ENCODE results near the gene CHAMP1. TPM values are rescaled to one million over a fixed set of nuclear protein-coding genes. Genes with fewer than 3 reads are reported as not detected.
A peak's percentile ranks its signal among the peaks of the same experiment; 100 is the strongest.
"Not testable (repeated sequence)": the region's sequence is repeated elsewhere in the genome, so short reads cannot be mapped to it uniquely, and the experiment has no call there.

The CHAMP1 gene
- total and polyA plus RNA-seq, 8 donors: 1.7 to 40.6 (median 7.7) TPM

DNA sequence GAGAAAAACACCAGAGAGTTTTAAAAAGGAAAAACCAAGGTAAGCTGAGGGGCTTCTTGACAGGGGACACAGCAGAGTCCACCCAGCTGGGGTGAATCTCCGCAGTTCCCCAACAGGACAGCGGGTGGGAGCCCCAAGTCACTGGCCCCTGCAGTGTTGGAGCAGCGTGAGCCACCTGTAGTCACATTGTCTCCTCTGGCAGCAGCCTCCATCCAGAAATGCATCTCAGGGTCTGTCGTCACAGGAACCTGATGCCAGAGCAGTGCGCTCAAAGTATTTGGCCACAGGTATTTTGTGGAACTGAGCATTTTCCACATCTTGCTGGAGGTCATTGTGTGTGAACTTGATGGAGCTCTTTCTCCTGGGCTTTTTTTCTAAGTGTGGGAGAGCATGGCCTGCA, 24.7 kb downstream of the CHAMP1 start:
- Histone ChIP-seq H3K4me1 (peaks cover 0 to 18% (median 8%) of the 10 kb centered on the region in 4 donors), H3K36me3 (no peaks in the 10 kb centered on the region), H3K27me3 (no peaks in the 10 kb centered on the region), H3K9me3 (no peaks in the 10 kb centered on the region), H3K4me3 (no peak overlapping the region), H3K27ac (no peak overlapping the region)
- DNase-seq: no peak
- intact Hi-C loops (cut with DNase I; ENCODE audit: low total_unique reads): no loop called here
- WGBS, 5 donors: 81 to 96% (median 91%) methylated on average over 5 of the region's 5 CpGs
- TF ChIP-seq, protein P1, sequence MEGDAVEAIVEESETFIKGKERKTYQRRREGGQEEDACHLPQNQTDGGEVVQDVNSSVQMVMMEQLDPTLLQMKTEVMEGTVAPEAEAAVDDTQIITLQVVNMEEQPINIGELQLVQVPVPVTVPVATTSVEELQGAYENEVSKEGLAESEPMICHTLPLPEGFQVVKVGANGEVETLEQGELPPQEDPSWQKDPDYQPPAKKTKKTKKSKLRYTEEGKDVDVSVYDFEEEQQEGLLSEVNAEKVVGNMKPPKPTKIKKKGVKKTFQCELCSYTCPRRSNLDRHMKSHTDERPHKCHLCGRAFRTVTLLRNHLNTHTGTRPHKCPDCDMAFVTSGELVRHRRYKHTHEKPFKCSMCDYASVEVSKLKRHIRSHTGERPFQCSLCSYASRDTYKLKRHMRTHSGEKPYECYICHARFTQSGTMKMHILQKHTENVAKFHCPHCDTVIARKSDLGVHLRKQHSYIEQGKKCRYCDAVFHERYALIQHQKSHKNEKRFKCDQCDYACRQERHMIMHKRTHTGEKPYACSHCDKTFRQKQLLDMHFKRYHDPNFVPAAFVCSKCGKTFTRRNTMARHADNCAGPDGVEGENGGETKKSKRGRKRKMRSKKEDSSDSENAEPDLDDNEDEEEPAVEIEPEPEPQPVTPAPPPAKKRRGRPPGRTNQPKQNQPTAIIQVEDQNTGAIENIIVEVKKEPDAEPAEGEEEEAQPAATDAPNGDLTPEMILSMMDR (IDR thresholded peaks at IDR 0.05): no peak
- no peak for TF ChIP-seq EP300 (IDR thresholded peaks at IDR 0.05)
- no peak for TF ChIP-seq POLR2AphosphoS5 (IDR thresholded peaks at IDR 0.05)
- no peak for TF ChIP-seq POLR2A (IDR thresholded peaks at IDR 0.05)

GRCh38 chr13:114339857-114340534, 25.7 kb downstream of the CHAMP1 start:
- DNase-seq: peak; percentile 53 to 64
- no peaks in the 10 kb centered on the region for H3K9me3 ChIP-seq
- TF ChIP-seq POLR2A (IDR thresholded peaks at IDR 0.05) (no peak), EP300 (IDR thresholded peaks at IDR 0.05) (no peak), POLR2AphosphoS5 (IDR thresholded peaks at IDR 0.05) (peak in 1 of 3 donors; percentile 24)
- TF ChIP-seq, protein P1 (IDR thresholded peaks at IDR 0.05): peak in 5 of 7 experiments; percentile 31 to 71 (median 57)
- no peaks in the 10 kb centered on the region for H3K36me3 ChIP-seq
- no peak overlapping the region for H3K4me3 ChIP-seq
- intact Hi-C loops (cut with DNase I; ENCODE audit: low total_unique reads): no loop called here
- H3K27me3 ChIP-seq: no peaks in the 10 kb centered on the region
- 42 to 60% (median 49%) methylated on average over 10 of the region's 10 CpGs for WGBS, 5 donors
- H3K4me1 ChIP-seq: peaks cover 0 to 16% (median 5%) of the 10 kb centered on the region in 4 donors
- no peak overlapping the region for H3K27ac ChIP-seq

DNA sequence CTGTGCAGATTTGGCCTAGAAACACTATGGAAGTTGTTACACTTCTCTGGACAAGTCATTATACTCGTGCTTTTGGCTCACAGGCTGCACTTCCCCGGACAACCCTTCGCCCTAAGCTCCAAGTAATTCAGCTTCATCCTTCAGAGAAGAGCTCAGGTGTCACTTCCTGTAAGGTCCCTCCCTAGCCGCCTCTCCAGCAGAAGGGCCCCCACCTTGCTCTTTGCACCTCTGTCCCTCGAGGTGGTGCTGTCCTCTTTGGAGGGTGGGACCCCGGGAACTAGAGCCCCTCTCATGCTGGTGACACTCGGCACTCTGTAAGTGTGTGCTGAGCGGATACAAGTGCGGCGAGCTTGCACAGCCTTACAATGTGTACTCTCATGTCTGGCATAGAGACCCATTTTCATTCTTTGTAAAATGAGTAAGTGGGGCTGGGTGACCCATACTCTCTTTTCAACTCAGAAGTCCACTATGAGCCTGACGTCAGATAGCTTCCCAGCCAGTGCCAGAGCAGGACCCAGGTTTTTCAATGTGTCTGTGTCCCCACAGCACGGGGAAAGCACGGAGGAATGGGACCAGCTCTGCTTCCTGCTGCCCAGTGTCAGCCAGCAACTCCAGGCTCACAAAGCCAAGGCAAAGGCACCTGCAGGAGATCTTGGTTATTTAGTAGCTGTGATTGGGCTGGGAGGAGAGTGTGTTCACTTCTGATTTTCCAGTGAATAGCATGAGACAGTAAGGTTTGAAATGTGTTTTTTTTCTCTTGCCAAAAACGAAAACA, 26.9 kb downstream of the CHAMP1 start:
- Histone ChIP-seq H3K4me3 (no peak overlapping the region), H3K4me1 (peaks cover 0 to 16% (median 5%) of the 10 kb centered on the region in 4 donors), H3K27me3 (no peaks in the 10 kb centered on the region), H3K36me3 (no peaks in the 10 kb centered on the region), H3K27ac (no peak overlapping the region), H3K9me3 (no peaks in the 10 kb centered on the region)
- no peak for DNase-seq
- 66 to 73% (median 70%) methylated on average over 14 of the region's 14 CpGs for WGBS, 5 donors
- TF ChIP-seq POLR2AphosphoS5 (IDR thresholded peaks at IDR 0.05): no peak
- intact Hi-C loops (cut with DNase I; ENCODE audit: low total_unique reads): no loop called here

GRCh38 chr13:114347256-114347655, 33.0 kb downstream of the CHAMP1 start:
- H3K27ac ChIP-seq; H3K4me1 ChIP-seq; H3K9me3 ChIP-seq; H3K36me3 ChIP-seq; H3K4me3 ChIP-seq; intact Hi-C loops (cut with DNase I; ENCODE audit: low total_unique reads); DNase-seq: not testable (repeated sequence)
- peaks cover 0 to 13% (median 6%) of the 10 kb centered on the region in 3 donors for H3K27me3 ChIP-seq
- 56 to 84% (median 62%) methylated on average over 3 of the region's 3 CpGs for WGBS, 5 donors

DNA sequence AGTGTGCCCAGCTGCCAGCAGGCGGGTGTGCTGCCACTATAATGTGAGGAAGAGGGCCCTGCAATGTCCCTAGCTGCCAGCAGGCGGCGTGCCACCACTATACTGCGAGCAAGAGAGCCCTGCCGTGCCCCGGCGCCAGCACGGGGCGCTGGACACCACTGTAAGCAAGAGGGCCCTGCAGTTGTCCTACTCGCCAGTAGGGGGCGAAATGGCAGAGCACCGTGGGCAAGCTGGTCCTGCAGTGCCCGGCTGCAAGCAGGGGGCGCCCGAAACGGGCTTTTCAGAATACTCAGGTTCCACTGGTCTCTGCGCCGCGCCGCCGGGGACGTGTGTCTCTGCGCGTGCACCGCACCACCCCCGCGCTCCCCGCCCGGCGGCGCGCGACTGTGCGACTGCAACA, 38.5 kb downstream of the CHAMP1 start:
- peaks cover 0 to 13% (median 6%) of the 10 kb centered on the region in 3 donors for H3K27me3 ChIP-seq
- H3K4me3 ChIP-seq: not testable (repeated sequence)

DNA sequence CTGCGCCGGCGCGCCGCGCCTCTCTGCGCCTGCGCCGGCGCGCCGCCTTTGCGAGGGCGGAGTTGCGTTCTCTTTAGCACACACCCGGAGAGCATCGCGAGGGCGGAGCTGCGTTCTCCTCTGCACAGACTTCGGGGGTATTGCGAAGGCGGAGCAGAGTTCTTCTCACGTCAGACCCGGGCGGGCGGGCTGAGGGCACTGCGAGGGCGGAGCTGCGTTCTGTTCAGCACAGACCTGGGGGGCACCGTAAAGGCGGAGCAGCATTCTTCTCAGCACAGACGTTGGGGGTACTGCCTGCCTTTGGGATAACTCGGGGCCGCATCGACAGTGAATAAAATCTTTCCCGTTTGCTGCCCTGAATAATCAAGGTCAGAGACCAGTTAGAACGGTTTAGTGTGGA, 39.1 kb downstream of the CHAMP1 start:
- 82 to 90% (median 84%) methylated on average over 30 to 38 of the region's 38 CpGs for WGBS, 5 donors
- H3K9me3 ChIP-seq; H3K27ac ChIP-seq; H3K4me3 ChIP-seq; intact Hi-C loops (cut with DNase I; ENCODE audit: low total_unique reads); H3K4me1 ChIP-seq; DNase-seq; H3K36me3 ChIP-seq: not testable (repeated sequence)
- H3K27me3 ChIP-seq: peaks cover 0 to 13% (median 6%) of the 10 kb centered on the region in 3 donors

More for the DNA sequence above, 38.5 kb downstream of the CHAMP1 start:
- H3K36me3 ChIP-seq; H3K4me1 ChIP-seq; H3K27ac ChIP-seq; H3K9me3 ChIP-seq; intact Hi-C loops (cut with DNase I; ENCODE audit: low total_unique reads): not testable (repeated sequence)
- TF ChIP-seq, protein P1 (IDR thresholded peaks at IDR 0.05): peak in 2 of 7 experiments; percentile 29 to 36
- DNase-seq: peak in 1 of 2 donors; percentile 35
- 66 to 84% (median 77%) methylated on average over 20 to 33 of the region's 34 CpGs for WGBS, 5 donors
